NCI-H2227 (cell line): ENCODE data around the gene UCK2.

Experiments used
- DNase-seq: peaks from one replicate; lab custom pipeline; 2025; ENCODE audit not compliant: unreplicated experiment; lab: John Stamatoyannopoulos, UW

The UCK2 gene

DNA sequence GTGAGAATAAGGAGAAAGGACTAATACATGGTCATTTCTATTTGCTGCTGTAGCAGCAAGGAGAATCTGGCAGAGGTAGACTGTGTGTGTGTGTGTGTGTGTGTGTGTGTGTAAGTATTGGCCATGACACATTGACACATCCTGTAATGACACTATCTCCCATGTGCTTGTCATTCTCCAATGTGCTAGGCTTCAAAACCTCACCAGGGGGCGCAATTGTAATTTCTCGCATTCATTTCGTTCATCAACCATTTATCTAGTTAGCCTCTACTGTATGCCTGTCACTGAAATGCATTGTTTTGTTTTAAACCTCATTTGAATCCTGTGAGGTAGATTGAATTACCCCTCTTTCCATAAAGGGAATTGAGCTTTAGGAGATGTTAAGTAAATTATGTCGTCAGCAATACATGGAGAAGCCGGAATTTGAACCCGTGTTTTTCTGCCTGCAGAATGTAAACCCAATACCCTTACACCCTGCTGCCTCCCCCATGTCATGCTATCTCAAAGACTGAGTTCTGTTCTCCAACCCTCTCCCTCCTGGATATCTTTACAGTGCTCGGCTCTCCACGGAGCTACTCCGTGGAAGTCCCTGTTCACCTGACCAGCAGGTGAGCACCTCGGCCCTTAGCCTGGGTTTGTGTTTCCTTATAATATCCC is 100.8 kb downstream of the UCK2 start:
- DNase-seq = peak; percentile 56

- no peak for DNase-seq
These were observed 103.5 kb downstream of the UCK2 start for GRCh38 chr1:165930961-165931360.

- no peak for DNase-seq
These were observed 106.2 kb downstream of the UCK2 start for GRCh38 chr1:165933446-165934170.

GRCh38 chr1:165936542-165936941 is 109.1 kb downstream of the UCK2 start:
- DNase-seq = no peak

DNA sequence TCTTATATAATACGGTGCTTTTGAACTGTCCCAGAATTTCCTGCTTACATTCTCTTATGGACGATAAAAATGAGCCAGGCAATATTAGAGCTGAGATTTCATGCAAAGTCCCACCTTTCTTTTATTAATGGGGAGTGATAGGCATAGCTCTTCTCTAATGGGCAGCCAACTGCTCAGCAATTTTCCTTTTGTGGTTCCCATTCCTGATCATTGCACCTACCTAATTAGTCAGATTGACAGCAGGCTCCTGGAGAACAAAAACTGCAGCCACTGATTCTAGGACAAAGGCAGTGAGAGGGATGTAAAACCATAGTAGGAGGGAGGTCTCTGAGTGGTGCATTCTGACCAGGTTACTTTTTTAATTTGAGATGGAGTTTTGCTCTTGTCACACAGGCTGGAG is 110.4 kb downstream of the UCK2 start:
- DNase-seq = no peak

DNA sequence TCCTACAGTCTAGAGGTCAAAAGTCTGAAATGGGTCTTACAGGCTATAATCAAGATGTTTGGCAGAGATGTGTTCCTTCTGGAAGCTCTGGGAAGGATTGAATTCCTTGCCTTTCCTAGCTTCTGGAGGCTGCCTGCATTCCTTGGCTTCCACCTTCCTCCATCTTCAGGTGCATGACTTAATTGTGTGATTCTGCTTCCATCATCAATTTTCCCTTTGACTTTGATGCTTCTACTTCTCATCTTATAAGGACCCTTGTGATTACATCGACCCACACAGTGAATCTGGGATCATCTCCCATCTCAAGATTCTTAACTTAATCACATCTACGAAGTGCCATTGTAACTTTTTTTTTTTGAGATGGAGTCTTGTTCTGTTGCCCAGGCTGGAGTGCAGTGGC is 111.4 kb downstream of the UCK2 start:
- no peak for DNase-seq

DNA sequence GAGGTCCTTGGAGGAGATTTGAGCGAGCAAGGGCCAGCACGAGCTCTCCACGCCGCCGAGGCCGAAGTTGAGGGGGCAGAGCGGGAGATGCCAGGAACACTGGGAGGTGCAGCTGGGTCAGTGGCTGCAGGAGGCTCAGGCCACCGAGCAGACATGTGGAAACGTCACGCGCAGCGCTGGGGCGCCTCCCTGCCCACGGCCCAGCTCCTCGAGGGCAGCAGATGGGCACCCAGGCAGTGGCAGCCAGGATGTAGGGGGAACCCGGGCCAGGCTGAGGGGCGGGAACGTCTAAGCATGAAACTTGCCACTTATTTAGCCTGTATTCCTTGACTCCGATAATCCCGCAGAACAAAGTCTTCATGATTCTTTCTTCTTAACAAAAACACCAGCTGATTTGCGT is 114.1 kb downstream of the UCK2 start:
- DNase-seq = no peak

- DNase-seq = no peak
These were observed 114.6 kb downstream of the UCK2 start for GRCh38 chr1:165942062-165942461.

DNA sequence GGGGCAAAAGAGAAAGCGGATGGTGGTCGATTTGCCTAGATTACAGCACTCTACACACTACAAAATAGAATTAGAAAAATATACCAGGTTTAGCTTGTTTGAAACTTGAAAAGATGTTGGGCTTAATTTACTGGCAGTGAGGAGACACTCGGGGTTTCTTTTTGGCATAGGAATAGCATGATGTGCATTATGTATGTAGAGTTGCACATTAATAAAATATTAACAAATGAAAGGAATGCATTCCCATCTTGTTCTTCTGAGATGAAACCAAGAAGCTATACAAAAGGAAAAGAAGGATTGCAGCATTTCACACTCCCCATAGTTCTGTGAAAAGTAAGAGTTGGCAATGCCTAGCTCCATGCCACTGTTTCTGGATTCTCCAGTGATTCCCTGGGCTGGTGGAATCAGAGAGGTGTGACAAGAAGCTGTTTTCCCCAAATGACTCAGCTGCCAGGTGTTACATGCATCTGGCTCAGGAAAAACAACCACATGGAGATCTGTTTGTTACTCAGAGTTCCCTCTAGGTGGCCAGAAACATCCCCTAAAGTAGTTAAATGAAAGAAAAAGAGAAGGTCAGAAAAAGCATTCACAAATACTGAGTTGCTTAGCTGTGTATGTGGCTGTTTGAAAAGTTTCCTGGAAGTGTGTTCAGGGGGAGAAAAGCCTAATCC is 115.6 kb downstream of the UCK2 start:
- no peak for DNase-seq

DNA sequence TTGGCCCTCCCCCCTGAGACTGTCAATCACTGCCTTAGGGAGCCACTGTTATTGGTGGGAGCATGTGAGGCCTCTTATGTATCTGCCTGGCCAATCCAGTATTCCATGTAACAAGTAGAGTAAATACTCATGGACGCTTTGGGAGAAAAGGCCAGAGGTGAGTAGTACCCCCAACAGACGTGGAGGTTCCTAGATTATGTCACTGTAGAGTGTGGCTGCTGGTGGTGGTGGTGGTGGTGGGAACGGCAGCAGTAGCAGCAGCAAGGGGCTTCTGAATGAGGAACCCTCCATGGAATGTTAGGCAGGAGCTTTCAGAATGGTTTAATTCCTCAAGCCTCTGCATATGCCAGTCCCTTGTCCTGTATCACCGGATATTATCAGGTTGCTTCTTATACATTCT is 118.5 kb downstream of the UCK2 start:
- no peak for DNase-seq

DNA sequence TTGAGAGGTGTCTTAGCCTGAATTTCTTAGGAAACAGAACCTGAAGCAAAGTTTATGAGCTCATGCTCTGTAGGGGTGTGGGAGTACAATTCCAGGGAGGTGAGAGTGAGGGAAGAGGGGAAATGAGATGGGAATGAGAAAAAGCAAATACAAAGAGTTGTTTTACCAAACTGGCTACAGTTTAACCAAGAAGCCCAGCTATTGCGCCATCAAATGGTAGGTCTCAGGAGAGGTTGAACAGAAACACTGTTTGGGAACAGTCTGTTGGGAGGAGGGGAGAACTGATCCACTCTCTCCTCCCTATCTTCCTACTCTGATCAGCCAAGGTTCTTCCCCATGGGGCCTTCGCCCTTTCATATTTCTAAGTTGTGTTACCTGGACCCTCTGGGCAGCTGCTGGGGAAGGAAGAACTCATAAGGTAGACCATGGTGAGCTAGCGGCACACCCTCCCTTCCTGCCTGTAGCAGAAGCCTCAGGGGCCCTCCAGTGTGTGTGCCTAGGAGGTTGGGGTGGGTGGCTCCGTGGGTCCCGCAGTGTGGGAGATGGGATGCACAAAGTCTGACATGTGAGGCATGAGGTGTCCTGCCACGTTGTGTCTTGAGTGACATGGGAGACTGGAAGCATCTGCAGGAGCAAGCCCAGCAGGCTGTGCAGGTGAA is 120.5 kb downstream of the UCK2 start:
- DNase-seq = no peak

- DNase-seq = no peak
These were observed 122.1 kb downstream of the UCK2 start for GRCh38 chr1:165949335-165950130.

- DNase-seq = no peak
These were observed 127.5 kb downstream of the UCK2 start for GRCh38 chr1:165954940-165955339.

- DNase-seq = no peak
These were observed 130.9 kb downstream of the UCK2 start for GRCh38 chr1:165958306-165958705.

DNA sequence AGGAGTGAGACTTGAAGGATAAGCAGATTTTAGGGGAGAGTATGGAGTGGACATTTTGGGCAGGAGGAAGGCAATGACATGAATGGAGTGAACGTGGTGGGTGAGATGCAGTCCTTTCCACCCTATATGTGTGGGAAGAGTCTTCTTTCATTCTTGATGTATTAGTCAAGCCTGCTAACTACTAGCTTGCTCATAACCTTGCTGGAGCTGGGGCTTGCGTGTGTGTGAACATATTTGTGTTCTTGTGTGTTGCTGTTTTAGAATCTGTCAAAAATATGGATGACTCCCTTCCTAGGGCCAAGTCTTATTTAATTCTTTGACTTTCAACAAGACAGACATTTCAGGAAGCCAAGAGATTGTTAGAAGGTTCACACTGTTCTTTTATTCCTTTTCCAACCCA is 132.7 kb downstream of the UCK2 start:
- DNase-seq = no peak

DNA sequence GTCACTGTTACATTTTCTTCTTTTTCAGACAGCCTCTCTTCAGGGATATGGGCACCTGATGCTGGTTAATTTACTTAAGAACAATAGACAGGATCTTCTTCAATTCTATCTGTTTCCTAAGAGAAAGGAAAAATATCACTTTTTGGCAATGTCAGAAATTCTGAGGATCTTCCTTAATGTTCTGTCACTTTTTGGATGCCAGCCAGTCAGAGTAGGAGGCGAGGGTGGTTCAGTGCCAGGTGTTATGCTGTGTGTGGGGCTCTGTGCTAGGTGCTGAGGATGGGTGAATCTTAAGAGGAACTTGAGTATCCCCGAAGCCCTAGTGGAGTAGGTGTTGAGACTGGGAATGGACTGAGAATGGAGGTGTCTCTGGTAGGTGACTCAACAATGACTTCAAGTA is 133.5 kb downstream of the UCK2 start:
- no peak for DNase-seq
